Central memory CD4-positive, alpha-beta T cell (primary cell): Measurements from ENCODE around the gene GAGE10.
"Not testable (repeated sequence)": the region's sequence is repeated elsewhere in the genome, so short reads cannot be mapped to it uniquely, and the experiment has no call there.

Experiments
- DNase-seq: peaks from one replicate; pipeline ENCODE4 v3.0.0; 2022

Gene GAGE10

GRCh38 chrX:49330421-49330820 lies 27.0 kb downstream of the GAGE10 start:
- not testable (repeated sequence) for DNase-seq

- not testable (repeated sequence) for DNase-seq
Observed at GRCh38 chrX:49331282-49331681, 27.8 kb downstream of the GAGE10 start, which contains the start of gene GAGE13. GAGE13 (plus strand) TSS chrX:49331582; CDS start chrX:49332738, 1,156 bp downstream.

- DNase-seq: not testable (repeated sequence)
Observed at GRCh38 chrX:49331841-49332240, 28.4 kb downstream of the GAGE10 start.

- peak; percentile 10 for DNase-seq
Observed at GRCh38 chrX:49341449-49341848, 38.0 kb downstream of the GAGE10 start.

- DNase-seq: not testable (repeated sequence)
Observed at GRCh38 chrX:49344496-49345175, 41.2 kb downstream of the GAGE10 start.

- not testable (repeated sequence) for DNase-seq
Observed at GRCh38 chrX:49345402-49345801, 42.0 kb downstream of the GAGE10 start.

GRCh38 chrX:49346150-49346549 lies 42.7 kb downstream of the GAGE10 start:
- DNase-seq: not testable (repeated sequence)
